22Rv1 (cell line): ENCODE results near the gene ATG7.

Experiments
- ZFX ChIP-seq: fragments of 450-650 bp; IDR thresholded peaks from 2 replicates; pipeline ENCODE4 v1.6.1; 2017; ENCODE audit warnings: antibody characterized with exemption, borderline replicate concordance
- TF ChIP-seq, protein P1 (sequence below): fragments of 450-650 bp; IDR thresholded peaks from 2 replicates; pipeline ENCODE4 v1.5.1; 2017; ENCODE audit warnings: mild to moderate bottlenecking

DNA sequence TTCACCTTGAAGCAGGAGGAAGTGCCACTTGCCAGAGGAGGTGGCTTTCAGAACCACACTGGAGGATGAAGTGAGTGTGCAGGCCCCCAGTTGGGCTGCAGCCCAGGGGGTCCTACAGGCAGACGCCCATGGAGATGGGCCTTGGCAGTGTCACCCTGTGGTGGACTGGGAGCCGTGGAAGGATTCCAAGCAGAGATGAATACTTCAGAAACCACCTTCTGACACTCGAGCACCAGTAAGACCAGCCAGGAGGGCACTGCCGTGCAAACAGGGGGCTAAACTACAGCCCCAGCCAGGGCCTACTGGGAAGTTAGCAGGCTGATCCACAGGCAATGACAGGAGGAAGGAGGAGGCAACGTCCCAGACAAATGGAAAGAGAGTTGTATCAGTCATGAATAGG, 316.1 kb downstream of the ATG7 start:
- TF ChIP-seq, protein P1, sequence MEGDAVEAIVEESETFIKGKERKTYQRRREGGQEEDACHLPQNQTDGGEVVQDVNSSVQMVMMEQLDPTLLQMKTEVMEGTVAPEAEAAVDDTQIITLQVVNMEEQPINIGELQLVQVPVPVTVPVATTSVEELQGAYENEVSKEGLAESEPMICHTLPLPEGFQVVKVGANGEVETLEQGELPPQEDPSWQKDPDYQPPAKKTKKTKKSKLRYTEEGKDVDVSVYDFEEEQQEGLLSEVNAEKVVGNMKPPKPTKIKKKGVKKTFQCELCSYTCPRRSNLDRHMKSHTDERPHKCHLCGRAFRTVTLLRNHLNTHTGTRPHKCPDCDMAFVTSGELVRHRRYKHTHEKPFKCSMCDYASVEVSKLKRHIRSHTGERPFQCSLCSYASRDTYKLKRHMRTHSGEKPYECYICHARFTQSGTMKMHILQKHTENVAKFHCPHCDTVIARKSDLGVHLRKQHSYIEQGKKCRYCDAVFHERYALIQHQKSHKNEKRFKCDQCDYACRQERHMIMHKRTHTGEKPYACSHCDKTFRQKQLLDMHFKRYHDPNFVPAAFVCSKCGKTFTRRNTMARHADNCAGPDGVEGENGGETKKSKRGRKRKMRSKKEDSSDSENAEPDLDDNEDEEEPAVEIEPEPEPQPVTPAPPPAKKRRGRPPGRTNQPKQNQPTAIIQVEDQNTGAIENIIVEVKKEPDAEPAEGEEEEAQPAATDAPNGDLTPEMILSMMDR = no peak
- no peak for TF ChIP-seq ZFX
